ENCODE results near the gene CHRM4. TPM values are rescaled to one million over a fixed set of nuclear protein-coding genes. Genes with fewer than 3 reads are reported as not detected.

Gene CHRM4
- total RNA-seq, 2 donors from 2014 or later = 4.3 to 4.8 TPM

GRCh38 chr11:46366260-46366659, 25.3 kb downstream of the CHRM4 start:
- no peak for ATAC-seq
- no peaks in the 10 kb centered on the region for H3K9me3 ChIP-seq (ENCODE audit: control insufficient read depth, low read length, poor library complexity, severe bottlenecking)
- Mint-ChIP-seq H3K4me1 (peaks cover 27% of the 10 kb centered on the region), H3K4me3 (no peak overlapping the region), H3K27me3 (no peaks in the 10 kb centered on the region), H3K36me3 (ENCODE audit: low read depth) (no peaks in the 10 kb centered on the region), H3K27ac (peak overlapping the region; percentile 19)
- no peak for DNase-seq

- H3K27ac Mint-ChIP-seq = peak overlapping the region; percentile 19
- H3K36me3 Mint-ChIP-seq (ENCODE audit: low read depth) = no peaks in the 10 kb centered on the region
- H3K4me1 Mint-ChIP-seq = peaks cover 37% of the 10 kb centered on the region
- H3K9me3 ChIP-seq (ENCODE audit: control insufficient read depth, low read length, poor library complexity, severe bottlenecking) = no peaks in the 10 kb centered on the region
- no peaks in the 10 kb centered on the region for H3K27me3 Mint-ChIP-seq
- ATAC-seq (no peak), DNase-seq (no peak)
- H3K4me3 Mint-ChIP-seq = no peak overlapping the region
These were observed 26.8 kb downstream of the CHRM4 start for GRCh38 chr11:46364791-46365190.

- Mint-ChIP-seq H3K27ac (no peak overlapping the region), H3K4me1 (peaks cover 32% of the 10 kb centered on the region), H3K36me3 (ENCODE audit: low read depth) (no peaks in the 10 kb centered on the region), H3K4me3 (no peak overlapping the region), H3K27me3 (no peaks in the 10 kb centered on the region)
- DNase-seq = no peak
- H3K9me3 ChIP-seq (ENCODE audit: control insufficient read depth, low read length, poor library complexity, severe bottlenecking) = no peaks in the 10 kb centered on the region
- ATAC-seq = no peak
These were observed 27.5 kb downstream of the CHRM4 start for GRCh38 chr11:46364056-46364455.

GRCh38 chr11:46363455-46364005, 28.0 kb downstream of the CHRM4 start:
- DNase-seq = no peak
- H3K4me3 Mint-ChIP-seq = no peak overlapping the region
- peaks cover 31% of the 10 kb centered on the region for H3K4me1 Mint-ChIP-seq
- H3K36me3 Mint-ChIP-seq (ENCODE audit: low read depth) = no peaks in the 10 kb centered on the region
- no peak overlapping the region for H3K27ac Mint-ChIP-seq
- ATAC-seq = no peak
- H3K27me3 Mint-ChIP-seq = no peaks in the 10 kb centered on the region
- H3K9me3 ChIP-seq (ENCODE audit: control insufficient read depth, low read length, poor library complexity, severe bottlenecking) = no peaks in the 10 kb centered on the region

- Mint-ChIP-seq H3K36me3 (ENCODE audit: low read depth) (no peaks in the 10 kb centered on the region), H3K4me3 (peak overlapping the region; percentile 65), H3K27ac (peak overlapping the region; percentile 96), H3K27me3 (no peaks in the 10 kb centered on the region), H3K4me1 (peaks cover 28% of the 10 kb centered on the region)
- H3K9me3 ChIP-seq (ENCODE audit: control insufficient read depth, low read length, poor library complexity, severe bottlenecking) = no peaks in the 10 kb centered on the region
- DNase-seq (no peak), ATAC-seq (no peak)
These were observed 28.6 kb downstream of the CHRM4 start for GRCh38 chr11:46363031-46363407.

- no peaks in the 10 kb centered on the region for H3K9me3 ChIP-seq (ENCODE audit: control insufficient read depth, low read length, poor library complexity, severe bottlenecking)
- H3K4me1 Mint-ChIP-seq = peaks cover 30% of the 10 kb centered on the region
- no peak for ATAC-seq
- H3K27me3 Mint-ChIP-seq = no peaks in the 10 kb centered on the region
- no peak for DNase-seq
- H3K36me3 Mint-ChIP-seq (ENCODE audit: low read depth) = no peaks in the 10 kb centered on the region
- peak overlapping the region; percentile 96 for H3K27ac Mint-ChIP-seq
- peak overlapping the region; percentile 90 for H3K4me3 Mint-ChIP-seq
These were observed 29.2 kb downstream of the CHRM4 start for GRCh38 chr11:46362156-46363030.

GRCh38 chr11:46361283-46362155, 30.1 kb downstream of the CHRM4 start:
- Mint-ChIP-seq H3K4me1 (peaks cover 31% of the 10 kb centered on the region), H3K36me3 (ENCODE audit: low read depth) (no peaks in the 10 kb centered on the region)

GRCh38 chr11:46360878-46361277, 30.7 kb downstream of the CHRM4 start:
- no peaks in the 10 kb centered on the region for H3K9me3 ChIP-seq (ENCODE audit: control insufficient read depth, low read length, poor library complexity, severe bottlenecking)
- ATAC-seq (peak; percentile 60), DNase-seq (no peak)
- no peaks in the 10 kb centered on the region for H3K27me3 Mint-ChIP-seq
- peak overlapping the region; percentile 90 for H3K4me3 Mint-ChIP-seq
- H3K27ac Mint-ChIP-seq = peak overlapping the region; percentile 96
- peaks cover 38% of the 10 kb centered on the region for H3K4me1 Mint-ChIP-seq
- H3K36me3 Mint-ChIP-seq (ENCODE audit: low read depth) = no peaks in the 10 kb centered on the region

More at GRCh38 chr11:46361283-46362155, 30.1 kb downstream of the CHRM4 start:
- ATAC-seq (peak; percentile 94), DNase-seq (peak in 2 of 3 donors; percentile 41 to 46)
- Mint-ChIP-seq H3K4me3 (peak overlapping the region; percentile 90), H3K27ac (peak overlapping the region; percentile 96), H3K27me3 (no peaks in the 10 kb centered on the region)
- no peaks in the 10 kb centered on the region for H3K9me3 ChIP-seq (ENCODE audit: control insufficient read depth, low read length, poor library complexity, severe bottlenecking)

GRCh38 chr11:46359953-46360352, 31.6 kb downstream of the CHRM4 start:
- Mint-ChIP-seq H3K4me3 (no peak overlapping the region), H3K36me3 (ENCODE audit: low read depth) (no peaks in the 10 kb centered on the region), H3K27me3 (no peaks in the 10 kb centered on the region), H3K27ac (peak overlapping the region; percentile 96), H3K4me1 (peaks cover 42% of the 10 kb centered on the region)
- ATAC-seq (no peak), DNase-seq (no peak)
- no peaks in the 10 kb centered on the region for H3K9me3 ChIP-seq (ENCODE audit: control insufficient read depth, low read length, poor library complexity, severe bottlenecking)

- no peaks in the 10 kb centered on the region for H3K36me3 Mint-ChIP-seq (ENCODE audit: low read depth)
- H3K4me1 Mint-ChIP-seq = peaks cover 55% of the 10 kb centered on the region
- H3K9me3 ChIP-seq (ENCODE audit: control insufficient read depth, low read length, poor library complexity, severe bottlenecking) = no peaks in the 10 kb centered on the region
- no peaks in the 10 kb centered on the region for H3K27me3 Mint-ChIP-seq
- peak overlapping the region; percentile 85 for H3K27ac Mint-ChIP-seq
- H3K4me3 Mint-ChIP-seq = no peak overlapping the region
- ATAC-seq = no peak
- no peak for DNase-seq
These were observed 34.1 kb downstream of the CHRM4 start for GRCh38 chr11:46357483-46357936.

GRCh38 chr11:46356924-46357482, 34.6 kb downstream of the CHRM4 start:
- Mint-ChIP-seq H3K27me3 (no peaks in the 10 kb centered on the region), H3K4me3 (peak overlapping the region; percentile 39), H3K36me3 (ENCODE audit: low read depth) (no peaks in the 10 kb centered on the region), H3K4me1 (peaks cover 59% of the 10 kb centered on the region), H3K27ac (peak overlapping the region; percentile 85)
- DNase-seq (no peak), ATAC-seq (no peak)
- H3K9me3 ChIP-seq (ENCODE audit: control insufficient read depth, low read length, poor library complexity, severe bottlenecking) = no peaks in the 10 kb centered on the region

- no peaks in the 10 kb centered on the region for H3K9me3 ChIP-seq (ENCODE audit: control insufficient read depth, low read length, poor library complexity, severe bottlenecking)
- peaks cover 74% of the 10 kb centered on the region for H3K4me1 Mint-ChIP-seq
- ATAC-seq = no peak
- DNase-seq = no peak
- no peaks in the 10 kb centered on the region for H3K36me3 Mint-ChIP-seq (ENCODE audit: low read depth)
- peak overlapping the region; percentile 95 for H3K27ac Mint-ChIP-seq
- H3K27me3 Mint-ChIP-seq = no peaks in the 10 kb centered on the region
- H3K4me3 Mint-ChIP-seq = peak overlapping the region; percentile 90
These were observed 37.9 kb downstream of the CHRM4 start for GRCh38 chr11:46353698-46354097.

Measured in T-helper 17 cell (primary cell).